NCI-H1436 treated with DMSO at 0.1 percent for 48 hours (cell line): ENCODE measurements around the gene RAB11FIP3.
"Not testable (repeated sequence)": the region's sequence is repeated elsewhere in the genome, so short reads cannot be mapped to it uniquely, and the experiment has no call there.

Experiments used
- DNase-seq: peaks from one replicate; lab custom pipeline; 2025; lab: John Stamatoyannopoulos, UW

The RAB11FIP3 gene

DNA sequence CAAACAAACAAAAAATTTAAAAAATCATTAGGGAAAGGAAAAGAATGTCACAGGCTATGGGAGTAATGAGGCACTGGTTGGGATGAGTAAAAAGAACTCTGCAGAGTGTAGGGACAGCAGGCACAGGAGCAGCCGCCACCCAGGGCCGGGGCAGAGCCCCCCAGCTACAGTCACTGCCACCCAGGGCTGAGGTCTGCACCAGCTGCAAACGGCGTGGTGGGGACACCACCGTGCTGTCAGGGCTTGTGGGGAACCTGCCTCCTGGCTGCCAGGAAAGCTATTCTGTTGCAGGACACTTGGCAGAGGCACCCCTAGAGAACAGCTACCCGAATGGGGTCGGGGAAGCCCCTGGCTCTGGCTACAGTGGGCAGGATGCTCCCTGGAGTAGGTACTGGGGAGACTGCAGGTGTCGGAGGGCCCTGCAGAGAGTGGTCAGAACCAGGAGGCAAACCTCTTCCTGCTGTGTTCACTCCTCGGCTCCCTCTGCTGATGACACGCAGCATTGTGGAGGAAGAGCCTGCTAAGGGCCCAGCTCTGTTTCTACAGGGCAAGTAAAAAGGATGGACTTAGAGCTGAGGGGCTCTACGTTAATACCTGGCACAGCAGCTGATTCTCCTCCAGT lies 69.8 kb downstream of the RAB11FIP3 start:
- DNase-seq = no peak

DNA sequence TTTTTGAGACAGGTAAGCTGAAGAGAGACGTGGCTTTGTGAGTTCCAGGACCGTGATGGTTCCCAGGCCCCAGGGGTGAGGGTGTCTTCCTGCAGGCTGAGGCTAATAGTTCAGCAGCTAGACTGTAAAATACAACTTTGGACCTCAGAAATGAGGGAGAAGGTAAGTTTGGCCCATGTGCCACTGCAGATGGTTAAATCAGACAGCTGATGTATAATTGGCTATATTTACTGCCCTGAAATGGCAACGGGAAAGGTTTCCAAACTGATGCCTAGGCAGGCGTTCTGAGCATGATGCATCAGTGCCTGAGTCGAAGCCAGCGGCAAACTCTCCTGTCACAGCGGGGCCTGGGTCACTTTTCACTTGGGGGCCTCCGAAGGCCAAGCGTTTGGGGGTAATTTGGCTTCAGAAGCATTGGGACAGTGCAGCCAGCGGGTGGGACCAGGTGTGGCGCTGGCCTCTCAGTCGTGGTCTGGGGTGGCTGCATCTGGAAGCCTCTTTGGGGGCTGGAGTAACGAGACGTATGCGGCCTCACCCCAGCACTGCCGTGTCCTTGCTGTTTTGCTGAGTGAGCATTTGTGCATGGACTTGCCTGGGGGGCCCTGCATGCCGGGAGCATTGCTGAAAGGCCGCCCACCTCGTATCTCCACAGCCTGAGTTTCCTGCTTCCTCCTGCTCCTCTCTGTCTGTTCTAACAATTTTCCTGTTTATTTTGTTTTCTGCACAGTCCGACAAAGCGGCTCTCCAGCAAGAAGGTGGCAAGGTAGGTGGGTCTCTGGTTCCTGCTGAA lies 70.8 kb downstream of the RAB11FIP3 start:
- DNase-seq = no peak

DNA sequence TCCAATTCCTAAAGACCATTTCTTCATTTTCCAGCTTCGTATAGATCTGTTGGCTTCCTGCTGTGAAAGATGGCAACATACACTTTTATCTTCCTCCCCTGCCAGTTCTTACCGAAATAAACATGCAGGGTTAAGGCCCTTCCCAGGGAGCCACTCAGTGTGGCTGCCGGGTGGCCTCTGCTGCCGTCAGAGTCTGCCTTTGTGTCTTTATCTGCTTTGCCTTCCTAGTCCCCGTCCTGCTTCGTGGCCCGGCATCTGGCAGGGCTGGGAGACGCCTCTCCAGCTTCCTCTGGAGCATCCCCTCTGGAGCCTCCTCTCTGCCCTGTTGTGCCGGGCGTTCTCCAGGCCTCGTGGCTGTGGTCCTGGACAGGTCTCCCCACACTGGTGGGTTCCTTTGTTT lies 71.8 kb downstream of the RAB11FIP3 start:
- no peak for DNase-seq

DNA sequence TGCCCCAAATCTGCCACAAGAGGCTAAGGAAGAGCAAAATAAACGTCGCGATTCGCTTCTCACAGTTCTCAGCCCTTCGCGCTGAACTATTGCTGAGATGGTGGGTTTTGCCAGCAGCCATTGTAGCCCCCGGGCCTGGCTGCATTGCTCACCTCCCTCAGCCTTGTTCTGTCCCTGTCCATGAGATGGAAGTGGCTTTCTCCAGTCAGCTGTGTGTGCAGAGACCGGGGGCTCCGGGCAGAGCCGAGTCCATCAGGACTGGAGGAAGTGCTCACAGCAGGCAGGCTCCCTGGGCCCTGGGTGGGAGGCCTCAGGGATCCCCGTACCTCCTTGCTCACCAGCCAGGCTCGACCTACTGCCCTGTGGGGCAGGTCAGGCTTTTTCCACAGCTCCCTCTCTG lies 74.5 kb downstream of the RAB11FIP3 start:
- DNase-seq = no peak

DNA sequence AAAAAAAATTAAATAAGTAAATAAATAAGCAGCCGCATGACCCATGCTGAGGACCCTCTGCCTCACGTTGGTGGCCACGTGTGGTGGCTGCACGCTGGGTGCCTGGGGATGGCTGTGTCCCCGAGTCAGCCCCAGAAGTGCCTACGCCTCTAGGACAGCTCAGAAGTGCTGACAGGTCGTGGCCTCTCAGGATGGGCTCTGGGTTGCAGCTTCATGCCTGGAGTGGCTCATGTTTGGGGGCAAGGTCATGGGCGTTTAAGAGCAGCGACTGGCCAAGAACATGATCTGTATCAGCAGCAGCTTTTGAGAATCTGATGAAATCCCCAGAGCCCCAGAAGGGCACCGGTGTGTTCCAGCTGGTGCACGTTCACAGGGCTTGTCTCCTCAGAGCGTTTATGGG lies 75.3 kb downstream of the RAB11FIP3 start:
- DNase-seq = no peak

DNA sequence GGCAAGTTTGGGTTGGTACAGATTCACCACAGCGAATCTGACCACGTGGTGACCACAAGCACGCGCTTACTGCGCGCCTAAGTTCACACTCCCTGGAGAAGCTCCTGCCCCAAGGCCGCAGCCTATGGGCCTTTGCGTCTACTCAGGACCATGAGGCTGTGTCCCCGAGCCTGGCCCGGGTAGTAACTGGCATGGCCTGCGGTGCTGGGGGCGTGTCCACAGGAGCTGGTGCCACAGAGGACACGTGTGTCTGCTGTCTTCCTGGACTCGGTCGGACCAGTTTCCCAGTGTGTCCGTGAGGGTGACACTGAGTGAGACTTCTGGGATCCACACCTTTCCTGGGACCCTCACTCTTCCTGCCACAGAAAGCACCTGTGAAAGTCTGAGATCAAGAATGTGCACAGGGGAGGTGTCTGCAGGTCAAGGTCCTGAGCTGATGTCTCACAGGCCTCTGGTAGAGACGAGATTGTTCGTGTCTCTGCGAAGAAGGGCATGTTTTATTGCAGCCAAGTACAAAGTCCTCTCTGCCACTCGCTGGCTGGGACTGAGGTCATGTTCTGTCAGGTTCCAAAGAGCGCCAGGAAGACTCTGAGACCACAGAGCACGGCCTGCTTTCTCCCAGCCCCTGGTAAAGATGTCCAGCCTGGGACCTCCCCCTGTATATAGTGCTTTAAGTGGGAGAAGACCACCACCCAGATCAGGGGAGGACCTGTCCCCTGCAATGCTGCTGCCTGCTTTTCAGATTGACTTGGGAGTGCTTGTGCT lies 76.9 kb downstream of the RAB11FIP3 start:
- DNase-seq = no peak

DNA sequence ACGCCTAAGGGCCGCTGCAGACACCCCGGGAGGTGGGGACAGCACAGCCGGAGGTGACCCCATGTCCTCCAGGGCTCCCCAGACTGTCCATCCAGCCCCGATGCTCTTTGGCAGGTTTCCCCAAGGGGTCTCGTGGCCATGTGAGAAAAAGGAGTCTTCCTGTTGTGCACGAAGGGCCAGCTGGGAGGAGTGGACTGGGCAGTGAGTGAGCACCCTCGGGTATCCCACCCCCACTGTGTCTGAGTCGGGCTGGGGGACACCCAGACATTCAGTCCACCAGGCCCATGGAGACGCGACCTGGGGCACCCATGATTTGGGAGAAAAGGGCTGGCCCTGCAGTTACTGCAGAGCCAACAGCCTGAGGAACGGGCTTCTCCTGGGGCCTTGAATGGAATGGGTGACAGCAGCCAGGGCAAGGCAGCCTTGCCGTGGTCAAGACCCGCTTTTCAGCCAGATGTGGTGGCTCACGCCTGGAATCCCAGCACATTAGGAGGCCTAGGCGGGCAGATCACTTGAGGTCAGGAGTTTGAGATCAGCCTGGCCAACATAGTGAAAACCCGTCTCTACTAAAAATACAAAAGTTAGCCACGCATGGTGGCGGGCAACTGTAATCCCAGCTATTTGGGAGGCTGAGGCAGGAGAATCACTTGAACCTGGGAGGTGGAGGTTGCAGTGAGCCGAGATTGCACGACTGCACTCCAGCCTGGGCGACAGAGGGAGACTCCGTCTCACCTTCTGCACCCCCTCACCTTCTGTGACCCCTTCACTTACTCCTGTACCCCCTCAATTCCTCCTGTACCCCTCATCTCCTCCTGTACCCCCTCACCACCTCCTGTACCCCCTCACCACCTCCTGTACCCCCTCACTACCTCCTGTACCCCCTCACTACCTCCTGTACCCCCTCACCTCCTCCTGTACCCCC lies 78.0 kb downstream of the RAB11FIP3 start:
- DNase-seq = no peak

DNA sequence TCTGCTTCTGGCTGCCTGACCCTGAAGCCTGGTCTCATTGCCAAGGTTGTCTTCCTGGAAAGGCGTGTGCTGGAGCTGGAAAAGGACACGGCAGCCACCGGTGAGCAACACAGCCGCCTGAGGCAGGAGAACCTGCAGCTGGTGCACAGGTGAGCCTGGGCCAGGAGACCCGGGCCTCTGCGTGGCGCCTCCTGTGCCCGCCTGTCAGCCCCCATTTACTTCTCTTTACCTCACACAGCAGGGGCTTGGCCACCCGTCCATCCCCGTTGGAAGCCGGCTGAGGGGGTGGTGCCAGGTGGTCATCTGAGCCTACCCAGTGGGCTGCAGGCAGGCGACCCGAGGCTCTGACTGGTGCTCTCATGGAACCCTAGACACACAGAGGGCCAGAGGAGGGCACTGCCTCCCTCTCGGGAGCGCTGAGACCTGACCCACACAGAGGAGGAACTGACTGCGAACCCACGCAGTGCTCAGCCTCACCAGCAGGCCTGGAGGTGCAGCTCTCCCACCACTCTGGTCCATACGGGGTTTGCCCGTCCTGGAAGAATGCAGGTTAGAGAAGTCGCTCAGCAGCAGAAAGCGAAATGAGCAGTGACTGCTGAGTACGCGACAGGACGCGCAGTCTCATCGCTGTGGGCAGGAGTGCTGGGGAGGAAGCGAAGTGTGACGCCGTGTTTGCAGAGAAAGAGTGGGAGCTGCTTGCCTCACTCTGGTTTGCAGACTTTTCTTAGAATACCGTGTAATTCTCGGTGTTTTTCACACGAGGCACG lies 80.2 kb downstream of the RAB11FIP3 start:
- DNase-seq = no peak

DNA sequence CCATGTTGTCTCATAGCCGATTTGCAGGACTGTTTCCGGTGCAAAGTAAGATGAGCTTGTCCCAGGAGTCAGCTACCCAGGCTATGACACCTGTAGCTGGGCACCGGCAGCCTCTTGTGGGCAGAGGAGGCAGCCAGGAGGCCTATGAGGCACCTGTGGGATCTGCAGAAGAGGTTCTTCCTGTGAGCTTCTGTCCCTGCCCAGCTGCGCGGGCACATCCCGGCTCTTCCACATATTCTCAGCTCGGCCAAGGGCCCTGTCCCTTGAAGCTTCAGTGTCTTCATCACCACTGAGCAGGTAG lies 80.7 kb downstream of the RAB11FIP3 start:
- DNase-seq = no peak

DNA sequence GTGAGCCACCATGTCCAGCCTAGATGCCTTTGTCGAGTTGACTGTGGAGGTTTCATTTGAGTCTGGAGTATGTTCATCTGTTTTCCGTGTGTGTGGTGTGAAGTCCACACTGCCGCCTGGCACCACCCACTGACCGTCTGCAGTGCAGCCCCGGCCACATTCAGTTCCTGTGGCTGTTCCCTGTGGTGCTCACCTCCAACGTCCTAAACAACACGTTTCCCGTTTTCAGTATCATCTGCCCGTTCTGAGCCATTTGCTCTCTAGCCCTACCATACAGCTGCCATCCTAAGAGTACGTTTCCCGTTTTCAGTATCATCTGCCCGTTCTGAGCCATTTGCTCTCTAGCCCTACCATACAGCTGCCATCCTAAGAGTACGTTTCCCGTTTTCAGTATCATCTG lies 82.1 kb downstream of the RAB11FIP3 start:
- DNase-seq = not testable (repeated sequence)

DNA sequence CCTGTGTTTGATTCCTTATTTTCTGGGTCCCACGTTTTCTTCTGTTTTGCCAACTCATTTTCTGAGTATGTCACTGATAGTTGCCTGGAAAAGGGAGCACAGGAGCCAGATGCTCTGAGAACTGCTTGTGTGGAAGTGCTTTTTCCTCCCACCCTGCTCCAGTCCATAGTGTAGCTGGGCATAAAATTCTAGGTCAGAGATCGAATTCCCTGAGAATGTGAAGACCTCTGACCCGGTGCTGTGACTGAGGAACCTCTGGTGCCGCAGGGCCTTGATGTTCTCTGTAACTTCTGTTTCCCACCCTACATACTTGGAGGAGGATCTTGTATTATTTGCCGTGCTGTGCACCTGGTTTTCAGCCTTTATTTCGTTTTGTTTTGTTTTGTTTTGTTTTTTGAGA lies 82.5 kb downstream of the RAB11FIP3 start:
- DNase-seq = no peak

DNA sequence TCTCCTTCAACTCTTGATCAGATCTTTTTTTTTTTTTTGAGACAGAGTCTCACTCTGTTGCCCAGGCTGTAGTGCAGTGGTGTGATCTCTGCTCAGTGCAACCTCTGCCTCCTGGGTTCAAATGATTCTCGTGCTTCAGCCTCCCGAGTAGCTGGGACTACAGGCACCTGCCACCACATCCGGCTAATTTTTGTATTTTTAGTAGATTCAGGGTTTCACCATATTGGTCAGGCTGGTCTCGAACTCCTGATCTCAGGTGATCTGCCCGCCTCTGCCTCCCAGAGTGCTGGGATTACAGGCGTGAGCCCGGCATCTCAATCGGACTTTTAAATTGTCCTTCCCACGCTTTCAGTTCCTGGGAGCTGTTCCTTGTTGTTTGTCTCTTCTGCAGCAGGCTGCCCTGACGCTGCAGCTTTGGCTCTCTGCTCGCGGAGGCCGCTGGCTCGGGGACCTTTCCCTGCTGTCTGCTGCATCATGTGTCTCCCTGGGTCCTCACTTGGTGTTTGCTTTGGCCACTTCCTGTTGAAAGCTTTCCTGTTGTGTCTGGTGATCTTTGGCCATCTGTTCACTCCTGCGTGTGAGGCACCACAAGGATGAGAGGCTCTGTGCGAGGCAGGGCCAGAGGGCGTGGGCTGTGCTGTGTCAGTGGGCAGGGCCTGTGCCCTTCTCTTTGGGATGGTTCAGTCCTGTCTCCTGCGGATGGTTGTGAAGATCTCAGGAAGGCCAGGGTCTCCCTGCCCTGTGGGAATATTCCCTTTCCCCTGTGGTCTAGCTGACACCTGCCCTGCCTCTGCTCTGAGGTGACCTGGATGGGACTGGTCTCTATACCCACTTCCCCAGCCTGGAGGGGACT lies 83.7 kb downstream of the RAB11FIP3 start:
- no peak for DNase-seq

DNA sequence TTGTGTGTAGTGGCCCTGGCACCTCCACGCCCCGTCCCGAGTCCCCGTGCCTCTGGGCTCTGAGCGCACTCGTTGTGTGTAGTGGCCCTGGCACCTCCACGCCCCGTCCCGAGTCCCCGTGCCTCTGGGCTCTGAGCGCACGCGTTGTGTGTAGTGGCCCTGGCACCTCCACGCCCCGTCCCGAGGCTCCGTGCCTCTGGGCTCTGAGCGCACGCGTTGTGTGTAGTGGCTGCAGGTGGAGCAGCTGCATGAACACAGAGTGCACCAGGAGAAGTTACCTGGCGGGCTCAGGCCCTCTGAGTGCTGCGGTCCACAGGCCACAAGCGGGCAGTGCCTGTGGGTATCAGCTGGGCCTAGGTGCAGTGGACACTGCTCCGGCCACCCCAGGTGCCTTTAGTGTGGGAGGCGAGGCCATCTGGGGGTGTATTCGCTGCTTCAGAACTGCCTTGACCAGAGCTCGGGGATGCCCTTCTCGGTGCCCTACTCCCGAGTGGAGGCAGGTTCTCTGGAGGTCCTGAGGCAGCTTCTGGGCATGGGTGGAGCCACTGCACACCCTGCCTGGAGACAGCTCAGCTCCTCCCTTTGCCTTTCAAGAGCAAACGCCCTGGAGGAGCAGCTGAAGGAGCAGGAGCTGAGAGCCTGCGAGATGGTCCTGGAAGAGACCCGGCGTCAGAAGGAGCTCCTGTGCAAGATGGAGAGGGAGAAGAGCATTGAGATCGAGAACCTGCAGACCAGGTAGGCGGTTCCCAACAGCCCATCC lies 84.8 kb downstream of the RAB11FIP3 start:
- DNase-seq = no peak

DNA sequence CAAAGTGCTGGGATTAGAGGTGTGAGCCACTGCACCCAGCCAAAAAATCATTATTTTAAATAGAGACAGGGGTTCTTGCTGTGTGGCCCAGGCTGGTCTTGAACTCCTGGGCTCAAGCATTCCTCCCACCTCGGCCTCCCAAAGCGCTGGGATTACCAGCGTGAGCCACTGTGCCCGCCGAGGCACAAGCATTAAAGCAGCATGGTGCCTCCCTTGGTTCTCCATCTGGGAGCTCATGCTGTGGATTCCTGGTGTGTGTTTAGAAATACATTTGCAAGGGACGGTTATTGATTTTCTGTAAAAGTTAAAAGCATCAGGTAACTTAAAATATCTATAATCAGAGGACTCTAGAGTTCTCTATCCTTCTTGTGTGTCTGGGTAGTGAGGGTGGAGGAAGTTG lies 87.4 kb downstream of the RAB11FIP3 start:
- no peak for DNase-seq

DNA sequence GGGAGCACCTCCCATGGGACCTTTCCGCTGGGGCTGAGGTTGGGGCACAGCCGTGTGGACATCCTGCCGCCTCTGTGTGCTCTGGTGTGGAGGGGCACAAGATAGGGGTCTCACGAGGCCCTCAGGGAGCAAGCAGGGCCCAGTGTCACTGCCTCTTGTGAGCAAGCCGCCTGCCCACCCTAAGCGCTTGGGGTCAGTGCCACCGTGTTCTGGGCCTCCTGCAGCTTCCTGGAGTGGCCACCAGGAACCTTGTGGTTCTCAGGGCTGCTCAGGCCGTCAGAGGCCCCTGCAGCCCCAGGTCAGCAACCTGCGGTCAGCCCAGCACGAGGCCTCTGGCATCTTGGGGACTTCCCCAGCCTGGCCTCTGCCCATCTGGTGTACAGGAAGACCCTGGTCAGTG lies 88.5 kb downstream of the RAB11FIP3 start:
- no peak for DNase-seq

DNA sequence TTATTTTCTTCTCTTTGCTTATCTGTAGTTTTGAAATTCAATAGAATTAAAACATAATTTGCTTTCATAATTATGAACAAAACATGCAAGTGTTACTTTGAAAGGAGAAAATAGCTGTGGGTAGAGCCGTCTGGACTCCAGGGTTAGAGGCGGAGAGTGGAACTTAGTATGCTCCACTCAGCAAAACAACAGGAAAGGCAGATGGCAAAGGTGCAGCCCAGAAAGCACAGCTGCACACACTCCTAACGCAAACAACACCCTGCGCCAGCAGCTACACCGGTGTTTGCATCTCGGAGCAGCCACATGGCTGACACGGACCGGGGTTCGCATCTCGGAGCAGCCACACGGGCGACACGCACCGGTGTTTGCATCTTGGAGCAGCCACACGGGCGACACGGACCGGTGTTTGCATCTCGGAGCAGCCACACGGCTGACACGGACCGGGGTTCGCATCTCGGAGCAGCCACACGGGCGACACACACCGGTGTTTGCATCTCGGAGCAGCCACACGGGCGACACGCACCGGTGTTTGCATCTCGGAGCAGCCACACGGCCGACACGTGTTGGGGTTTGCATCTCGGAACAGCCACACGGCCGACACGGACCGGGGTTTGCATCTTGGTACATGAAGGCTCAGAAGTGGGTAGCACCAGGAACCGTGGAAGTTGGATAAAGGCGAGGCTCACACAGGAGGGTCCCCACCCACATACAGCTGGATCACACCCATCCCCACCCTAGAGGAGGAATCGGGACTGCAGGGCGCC lies 89.9 kb downstream of the RAB11FIP3 start:
- DNase-seq = no peak

DNA sequence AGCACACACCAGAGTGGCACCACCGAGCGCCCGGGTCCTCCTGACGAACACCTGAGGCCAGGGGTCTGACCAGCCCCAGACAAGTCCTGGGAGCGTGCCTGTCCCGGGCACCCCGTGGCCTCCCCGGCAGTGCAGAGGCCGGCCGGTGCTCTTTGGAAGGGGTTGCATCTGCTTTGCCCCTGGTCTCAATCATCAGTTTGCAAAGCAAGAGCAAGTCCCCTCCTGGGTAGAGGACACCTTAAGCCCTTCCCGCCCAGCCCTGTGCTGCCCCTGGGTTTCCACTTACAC lies 90.4 kb downstream of the RAB11FIP3 start:
- no peak for DNase-seq

DNA sequence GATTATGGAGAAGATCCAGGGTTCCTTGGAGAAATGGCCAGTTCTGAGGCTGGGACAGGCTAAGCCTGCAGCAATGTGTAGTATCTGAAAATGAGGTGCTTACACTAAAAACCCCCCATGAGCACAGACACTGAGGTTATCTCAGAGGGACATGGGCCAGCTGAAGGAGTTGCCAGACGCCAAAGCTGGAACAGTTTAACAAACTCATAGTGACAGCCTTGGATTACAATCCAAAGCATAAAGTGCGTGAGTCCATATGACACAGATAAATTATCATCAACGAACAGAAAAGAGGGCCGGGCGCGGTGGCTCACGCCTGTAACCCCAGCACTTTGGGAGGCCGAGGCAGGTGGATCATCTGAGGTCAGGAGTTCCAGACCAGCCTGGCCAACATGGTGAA lies 90.9 kb downstream of the RAB11FIP3 start:
- no peak for DNase-seq

DNA sequence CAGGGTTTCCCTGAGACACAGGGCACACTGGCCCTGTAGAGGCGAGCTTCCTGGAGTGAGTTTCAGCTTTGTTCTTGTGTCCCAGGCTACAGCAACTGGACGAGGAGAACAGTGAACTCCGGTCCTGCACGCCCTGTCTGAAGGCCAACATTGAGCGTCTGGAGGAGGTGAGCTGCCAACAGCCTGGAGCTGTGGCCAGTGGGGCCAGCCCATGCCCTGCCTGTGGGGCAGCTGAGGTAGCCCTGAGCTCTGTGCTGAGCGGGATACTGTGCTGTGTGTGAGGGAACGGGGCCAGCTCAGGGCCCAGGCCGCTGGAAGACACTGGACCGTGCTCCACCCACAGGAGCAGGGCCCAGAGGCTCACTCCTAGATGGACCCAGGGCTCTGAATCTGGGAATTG lies 93.4 kb downstream of the RAB11FIP3 start:
- no peak for DNase-seq
